Hematopoietic multipotent progenitor cell (in vitro differentiated cells): ENCODE results near the gene JAM3. TPM values are rescaled to one million over a fixed set of nuclear protein-coding genes. Genes with fewer than 3 reads are reported as not detected.
"Not testable (repeated sequence)": the region's sequence is repeated elsewhere in the genome, so short reads cannot be mapped to it uniquely, and the experiment has no call there.

Experiments
- DNase-seq, 3 donors: peaks; one replicate each; pipeline ENCODE4 v3.0.0-alpha.2; 2011 to 2015; ENCODE audit warnings: low read depth in 2 of 3, low spot score in 2 of 3
- total RNA-seq: library from RNA; depleted of rRNA; stranded (reverse); fragments of >200 nt; gene quantifications from one replicate; pipeline ENCODE4 v1.2.3, GENCODE V29; 2012

The JAM3 gene
- total RNA-seq, 1 donor = 11.8 TPM

GRCh38 chr11:134170919-134171281 lies 102.0 kb downstream of the JAM3 start:
- no peak for DNase-seq

GRCh38 chr11:134171951-134172350 lies 103.1 kb downstream of the JAM3 start:
- no peak for DNase-seq

- no peak for DNase-seq
Measured at GRCh38 chr11:134173296-134173695, 104.4 kb downstream of the JAM3 start.

GRCh38 chr11:134176284-134176683 lies 107.4 kb downstream of the JAM3 start:
- DNase-seq = no peak

GRCh38 chr11:134178032-134178674 lies 109.3 kb downstream of the JAM3 start:
- no peak for DNase-seq

- no peak for DNase-seq
Measured at GRCh38 chr11:134181707-134182106, 112.8 kb downstream of the JAM3 start.

GRCh38 chr11:134188092-134188491 lies 119.2 kb downstream of the JAM3 start:
- DNase-seq = not testable (repeated sequence)

- no peak for DNase-seq
Measured at GRCh38 chr11:134196756-134197155, 127.9 kb downstream of the JAM3 start.

GRCh38 chr11:134199531-134199930 lies 130.7 kb downstream of the JAM3 start:
- DNase-seq = no peak

- DNase-seq = no peak
Measured at GRCh38 chr11:134200688-134201087, 131.8 kb downstream of the JAM3 start.

Other genes with a start within 250 kb of the JAM3 start
- gene SPATA19, start 223.6 kb upstream of the JAM3 start, total RNA-seq = not detected
- 0.81 TPM for gene IGSF9B, start 112.1 kb upstream of the JAM3 start, total RNA-seq
- gene NCAPD3, start 154.9 kb downstream of the JAM3 start, total RNA-seq = 24.0 TPM
- gene VPS26B, start 155.6 kb downstream of the JAM3 start, total RNA-seq = 42.0 TPM
- gene THYN1, start 184.3 kb downstream of the JAM3 start, total RNA-seq = 37.4 TPM
- 19.4 TPM for gene ACAD8, start 184.5 kb downstream of the JAM3 start, total RNA-seq
- under 0.01 TPM for gene GLB1L3, start 207.3 kb downstream of the JAM3 start, total RNA-seq